ENCODE results near the gene CEMIP. TPM values are rescaled to one million over a fixed set of nuclear protein-coding genes. Genes with fewer than 3 reads are reported as not detected.

Gene CEMIP
- total RNA-seq, 1 donor from 2014 or later, result 5.3 TPM

- no peak overlapping the region for H3K4me3 ChIP-seq (ENCODE audit: low read depth, low read length)
- no peak for DNase-seq (ENCODE audit: low read depth)
- no peaks in the 10 kb centered on the region for H3K27me3 ChIP-seq (ENCODE audit: control insufficient read depth, insufficient read depth, low read length)
- no peak for TF ChIP-seq CTCF (IDR thresholded peaks at IDR 0.05; ENCODE audit: insufficient read depth, low read length, severe bottlenecking)
- no peak for FAIRE-seq
- H3K36me3 ChIP-seq (ENCODE audit: control insufficient read depth, insufficient read depth, low read length), result no peaks in the 10 kb centered on the region
Measured at GRCh38 chr15:80789796-80790195, 10.6 kb downstream of the CEMIP start.

GRCh38 chr15:80790236-80790635 is 11.1 kb downstream of the CEMIP start:
- FAIRE-seq (no peak), DNase-seq (ENCODE audit: low read depth) (peak; percentile 9)
- TF ChIP-seq CTCF (IDR thresholded peaks at IDR 0.05; ENCODE audit: insufficient read depth, low read length, severe bottlenecking), result no peak

GRCh38 chr15:80791004-80791403 is 11.8 kb downstream of the CEMIP start:
- Histone ChIP-seq H3K4me3 (ENCODE audit: low read depth, low read length) (no peak overlapping the region), H3K27me3 (ENCODE audit: control insufficient read depth, insufficient read depth, low read length) (no peaks in the 10 kb centered on the region), H3K36me3 (ENCODE audit: control insufficient read depth, insufficient read depth, low read length) (no peaks in the 10 kb centered on the region)
- no peak for TF ChIP-seq CTCF (IDR thresholded peaks at IDR 0.05; ENCODE audit: insufficient read depth, low read length, severe bottlenecking)
- DNase-seq (ENCODE audit: low read depth) (peak; percentile 71), FAIRE-seq (no peak)

More at GRCh38 chr15:80790236-80790635, 11.1 kb downstream of the CEMIP start:
- Histone ChIP-seq H3K27me3 (ENCODE audit: control insufficient read depth, insufficient read depth, low read length) (no peaks in the 10 kb centered on the region), H3K4me3 (ENCODE audit: low read depth, low read length) (no peak overlapping the region), H3K36me3 (ENCODE audit: control insufficient read depth, insufficient read depth, low read length) (no peaks in the 10 kb centered on the region)

- DNase-seq (ENCODE audit: low read depth), result no peak
- no peak overlapping the region for H3K4me3 ChIP-seq (ENCODE audit: low read depth, low read length)
- no peaks in the 10 kb centered on the region for H3K27me3 ChIP-seq (ENCODE audit: control insufficient read depth, insufficient read depth, low read length)
- no peak for TF ChIP-seq CTCF (IDR thresholded peaks at IDR 0.05; ENCODE audit: insufficient read depth, low read length, severe bottlenecking)
- FAIRE-seq, result no peak
- no peaks in the 10 kb centered on the region for H3K36me3 ChIP-seq (ENCODE audit: control insufficient read depth, insufficient read depth, low read length)
Measured at GRCh38 chr15:80796407-80796806, 17.2 kb downstream of the CEMIP start.

GRCh38 chr15:80798911-80799310 is 19.7 kb downstream of the CEMIP start:
- Histone ChIP-seq H3K4me3 (ENCODE audit: low read depth, low read length) (no peak overlapping the region), H3K36me3 (ENCODE audit: control insufficient read depth, insufficient read depth, low read length) (no peaks in the 10 kb centered on the region), H3K27me3 (ENCODE audit: control insufficient read depth, insufficient read depth, low read length) (no peaks in the 10 kb centered on the region)
- FAIRE-seq, result no peak
- no peak for TF ChIP-seq CTCF (IDR thresholded peaks at IDR 0.05; ENCODE audit: insufficient read depth, low read length, severe bottlenecking)
- no peak for DNase-seq (ENCODE audit: low read depth)

GRCh38 chr15:80800067-80800466 is 20.9 kb downstream of the CEMIP start:
- no peak for FAIRE-seq
- TF ChIP-seq CTCF (IDR thresholded peaks at IDR 0.05; ENCODE audit: insufficient read depth, low read length, severe bottlenecking), result no peak
- DNase-seq (ENCODE audit: low read depth), result peak; percentile 54

More at GRCh38 chr15:80800067-80800466, 20.9 kb downstream of the CEMIP start:
- H3K36me3 ChIP-seq (ENCODE audit: control insufficient read depth, insufficient read depth, low read length), result no peaks in the 10 kb centered on the region
- H3K4me3 ChIP-seq (ENCODE audit: low read depth, low read length), result no peak overlapping the region
- no peaks in the 10 kb centered on the region for H3K27me3 ChIP-seq (ENCODE audit: control insufficient read depth, insufficient read depth, low read length)

Measured in bronchial epithelial cell (primary cell).